Parathyroid adenoma (tissue), 2 donors: ENCODE results near the gene SNCB.

Source experiments
- H2AFZ ChIP-seq: fragments of 300-600 bp; sonication (generic); one replicate; pipeline ENCODE4 v1.7.0; 2017; ENCODE audit warnings: antibody characterized with exemption, mild to moderate bottlenecking
- H3K27ac ChIP-seq: fragments of 300-600 bp; sonication (generic); one replicate; pipeline ENCODE4 v1.7.0; 2017
- H3K27me3 ChIP-seq: fragments of 300-600 bp; sonication (generic); one replicate; pipeline ENCODE4 v1.7.0; 2017; ENCODE audit warnings: low read length; ENCODE audit not compliant: control insufficient read depth, insufficient read depth
- H3K36me3 ChIP-seq: fragments of 300-600 bp; sonication (generic); one replicate; pipeline ENCODE4 v1.7.0; 2017; ENCODE audit warnings: low read length; ENCODE audit not compliant: control insufficient read depth, insufficient read depth
- H3K4me1 ChIP-seq: fragments of 300-600 bp; sonication (generic); one replicate; pipeline ENCODE4 v1.7.0; 2017; ENCODE audit warnings: control low read depth
- H3K4me2 ChIP-seq: fragments of 300-600 bp; sonication (generic); one replicate; pipeline ENCODE4 v1.7.0; 2017; ENCODE audit warnings: low read length
- H3K4me3 ChIP-seq: fragments of 300-600 bp; sonication (generic); one replicate; pipeline ENCODE4 v1.7.0; 2017; ENCODE audit warnings: low read depth, low read length
- H3K79me2 ChIP-seq: fragments of 300-600 bp; sonication (generic); one replicate; pipeline ENCODE4 v1.7.0; 2017; ENCODE audit warnings: control low read depth
- H3K9ac ChIP-seq: fragments of 300-600 bp; sonication (generic); one replicate; pipeline ENCODE4 v1.7.0; 2017; ENCODE audit warnings: mild to moderate bottlenecking
- H3K9me3 ChIP-seq: fragments of 300-600 bp; sonication (generic); one replicate; pipeline ENCODE4 v1.7.0; 2017; ENCODE audit warnings: low read length; ENCODE audit not compliant: control insufficient read depth
- TF ChIP-seq, protein P1 (sequence below): fragments of 300-600 bp; sonication (generic); IDR thresholded peaks from one replicate; pipeline ENCODE4 v1.7.0; 2017; ENCODE audit warnings: antibody characterized with exemption, mild to moderate bottlenecking
- donor health status: primary hyperparathyroidism.

SNCB gene

DNA sequence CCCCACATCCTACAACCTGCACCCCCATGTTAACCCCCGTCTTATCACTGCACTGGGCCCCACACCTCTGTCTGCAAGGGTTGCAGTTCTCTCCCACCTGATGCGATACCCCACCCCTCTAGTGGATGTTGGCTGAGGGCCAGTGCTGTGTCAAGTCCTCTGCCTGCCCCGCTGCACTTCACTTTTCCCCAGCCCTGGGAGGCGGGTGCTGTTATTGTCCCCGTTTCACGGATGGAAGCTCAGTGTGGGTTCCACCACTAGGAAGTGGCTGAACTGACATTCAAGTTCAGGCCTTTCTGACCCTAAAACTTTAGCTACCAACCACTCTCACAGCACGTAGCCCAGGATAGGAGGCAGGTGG, 3.5 kb downstream of the SNCB start:
- TF ChIP-seq, protein P1, sequence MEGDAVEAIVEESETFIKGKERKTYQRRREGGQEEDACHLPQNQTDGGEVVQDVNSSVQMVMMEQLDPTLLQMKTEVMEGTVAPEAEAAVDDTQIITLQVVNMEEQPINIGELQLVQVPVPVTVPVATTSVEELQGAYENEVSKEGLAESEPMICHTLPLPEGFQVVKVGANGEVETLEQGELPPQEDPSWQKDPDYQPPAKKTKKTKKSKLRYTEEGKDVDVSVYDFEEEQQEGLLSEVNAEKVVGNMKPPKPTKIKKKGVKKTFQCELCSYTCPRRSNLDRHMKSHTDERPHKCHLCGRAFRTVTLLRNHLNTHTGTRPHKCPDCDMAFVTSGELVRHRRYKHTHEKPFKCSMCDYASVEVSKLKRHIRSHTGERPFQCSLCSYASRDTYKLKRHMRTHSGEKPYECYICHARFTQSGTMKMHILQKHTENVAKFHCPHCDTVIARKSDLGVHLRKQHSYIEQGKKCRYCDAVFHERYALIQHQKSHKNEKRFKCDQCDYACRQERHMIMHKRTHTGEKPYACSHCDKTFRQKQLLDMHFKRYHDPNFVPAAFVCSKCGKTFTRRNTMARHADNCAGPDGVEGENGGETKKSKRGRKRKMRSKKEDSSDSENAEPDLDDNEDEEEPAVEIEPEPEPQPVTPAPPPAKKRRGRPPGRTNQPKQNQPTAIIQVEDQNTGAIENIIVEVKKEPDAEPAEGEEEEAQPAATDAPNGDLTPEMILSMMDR, result no peak
- Histone ChIP-seq H3K27ac (no peak overlapping the region), H3K79me2 (no peaks in the 10 kb centered on the region), H3K9ac (no peak overlapping the region), H3K36me3 (no peaks in the 10 kb centered on the region), H3K4me1 (peaks cover 9% of the 10 kb centered on the region), H3K27me3 (peaks cover 5% of the 10 kb centered on the region), H3K9me3 (no peaks in the 10 kb centered on the region), H3K4me2 (no peak overlapping the region), H2AFZ (no peak overlapping the region), H3K4me3 (no peak overlapping the region)

DNA sequence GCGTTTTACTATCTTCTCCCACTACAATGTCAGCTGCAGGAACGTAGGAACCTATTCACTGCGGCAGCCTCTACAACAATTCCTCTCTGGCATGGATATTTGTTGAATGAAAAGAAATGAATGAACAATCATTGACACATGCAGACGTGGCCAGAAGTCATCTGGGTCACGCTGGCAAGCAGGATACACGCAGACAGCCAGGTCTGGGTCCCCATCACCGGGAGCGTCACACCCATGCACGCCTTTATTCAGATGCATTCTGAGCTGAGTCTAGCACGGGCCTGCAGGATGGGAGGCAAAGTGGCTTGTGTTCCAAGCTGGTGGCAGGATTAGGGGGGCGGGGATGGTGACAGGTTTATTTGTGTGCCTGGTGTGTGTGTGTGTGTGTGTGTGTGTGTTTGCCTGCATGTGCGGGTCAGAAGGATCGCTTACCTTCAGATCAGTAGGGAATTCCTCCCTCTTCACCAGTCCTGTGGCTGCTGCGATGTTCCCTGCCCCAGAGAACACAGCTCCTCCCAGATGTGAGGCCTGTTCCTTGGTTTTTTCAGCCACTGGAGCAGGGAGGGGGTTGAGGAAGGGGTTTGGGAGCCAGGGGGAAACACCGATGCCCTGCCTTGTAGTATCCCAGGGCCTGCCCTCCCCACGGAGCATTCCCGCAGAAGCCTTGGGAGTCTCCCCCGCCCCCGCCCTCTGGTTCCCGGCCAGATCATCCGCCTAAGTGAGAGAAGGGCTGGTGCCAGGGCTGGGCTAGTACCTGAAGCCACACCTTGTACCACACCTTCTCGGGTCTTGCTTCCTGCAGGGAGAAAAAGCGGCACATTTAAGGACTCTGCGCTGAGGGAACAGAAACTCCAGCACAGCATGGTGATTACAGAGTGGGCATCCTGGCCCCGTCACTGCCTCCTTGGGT, 4.1 kb downstream of the SNCB start:
- TF ChIP-seq, protein P1, result no peak
- Histone ChIP-seq H3K9me3 (no peaks in the 10 kb centered on the region), H2AFZ (peak overlapping the region; percentile 42)

DNA sequence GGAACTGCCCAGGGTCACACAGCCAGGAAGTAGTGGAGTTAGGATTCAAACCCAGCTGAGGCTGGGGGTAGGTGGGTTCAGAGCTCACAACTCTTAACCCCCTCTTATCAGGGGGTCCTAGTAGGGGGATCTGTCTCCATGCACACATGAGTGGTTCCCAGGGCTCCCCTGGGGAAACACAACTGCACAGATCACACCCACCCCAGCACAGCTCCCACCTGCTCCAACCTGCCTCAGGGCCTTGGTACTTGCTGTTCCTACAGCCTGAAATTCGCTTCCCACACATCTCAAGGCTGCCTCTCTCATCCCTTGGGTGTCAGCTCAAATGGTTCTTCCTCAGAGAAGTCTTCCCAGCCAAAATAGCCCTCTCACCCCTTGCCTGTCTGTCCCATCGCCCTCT, 4.8 kb downstream of the SNCB start:
- Histone ChIP-seq H3K36me3 (no peaks in the 10 kb centered on the region), H2AFZ (no peak overlapping the region), H3K4me3 (no peak overlapping the region), H3K79me2 (no peaks in the 10 kb centered on the region), H3K27me3 (peaks cover 5% of the 10 kb centered on the region), H3K27ac (no peak overlapping the region), H3K4me1 (peaks cover 6% of the 10 kb centered on the region), H3K9me3 (no peaks in the 10 kb centered on the region), H3K9ac (no peak overlapping the region), H3K4me2 (no peak overlapping the region)
- TF ChIP-seq, protein P1, result no peak

More for the DNA sequence above, 4.1 kb downstream of the SNCB start:
- no peak overlapping the region for H3K9ac ChIP-seq
- no peak overlapping the region for H3K27ac ChIP-seq
- H3K4me2 ChIP-seq, result no peak overlapping the region
- H3K4me1 ChIP-seq, result peaks cover 9% of the 10 kb centered on the region
- H3K79me2 ChIP-seq, result no peaks in the 10 kb centered on the region
- H3K4me3 ChIP-seq, result no peak overlapping the region
- no peaks in the 10 kb centered on the region for H3K36me3 ChIP-seq
- peaks cover 5% of the 10 kb centered on the region for H3K27me3 ChIP-seq

DNA sequence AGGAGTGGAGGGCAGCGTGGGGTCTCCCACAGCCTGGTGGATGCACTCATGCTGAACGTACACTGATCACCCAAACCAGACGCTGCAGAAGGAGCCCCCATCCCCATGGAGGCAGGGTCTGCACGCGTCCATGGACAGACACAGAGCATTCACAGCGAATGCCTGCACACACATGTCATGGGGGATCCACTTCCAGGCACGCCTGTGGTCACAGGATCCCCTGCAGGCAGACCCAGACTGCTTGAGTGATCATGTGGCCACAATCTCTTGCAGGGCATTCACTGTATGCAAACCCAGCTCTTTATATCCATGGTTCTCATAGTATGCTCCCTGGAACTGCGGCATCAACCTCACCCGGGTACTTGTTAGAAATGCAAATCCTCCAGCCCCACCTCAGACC, 5.4 kb downstream of the SNCB start:
- Histone ChIP-seq H3K27ac (no peak overlapping the region), H3K9me3 (no peaks in the 10 kb centered on the region), H3K9ac (no peak overlapping the region), H3K4me3 (no peak overlapping the region), H3K36me3 (no peaks in the 10 kb centered on the region), H3K27me3 (peaks cover 4% of the 10 kb centered on the region), H2AFZ (no peak overlapping the region), H3K4me1 (peaks cover 9% of the 10 kb centered on the region), H3K4me2 (no peak overlapping the region), H3K79me2 (no peaks in the 10 kb centered on the region)
- TF ChIP-seq, protein P1, result no peak

DNA sequence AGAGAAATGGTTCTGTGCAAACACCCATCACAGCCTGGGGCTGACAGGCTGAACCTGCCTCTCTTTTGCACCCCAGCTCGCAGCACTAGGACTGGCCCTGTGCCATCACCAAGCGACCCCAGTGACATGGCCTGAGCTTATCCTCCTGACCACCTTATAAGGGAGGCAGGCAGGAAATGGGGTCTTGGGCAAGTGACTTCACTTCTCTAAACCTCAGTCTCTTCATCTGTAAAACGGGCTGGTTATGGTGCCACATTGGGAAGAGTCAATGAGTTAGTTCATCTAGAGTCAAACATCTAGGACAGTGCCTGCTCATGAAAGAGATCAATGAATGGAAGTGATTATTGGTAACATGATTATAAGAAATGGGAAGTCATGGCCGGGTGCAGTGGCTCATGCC, 6.2 kb downstream of the SNCB start:
- no peaks in the 10 kb centered on the region for H3K27me3 ChIP-seq

More for the DNA sequence above, 6.2 kb downstream of the SNCB start:
- TF ChIP-seq, protein P1, result no peak
- Histone ChIP-seq H3K9me3 (no peaks in the 10 kb centered on the region), H3K79me2 (no peaks in the 10 kb centered on the region), H3K4me1 (peaks cover 12% of the 10 kb centered on the region), H3K9ac (no peak overlapping the region), H3K4me2 (no peak overlapping the region), H3K4me3 (no peak overlapping the region), H2AFZ (no peak overlapping the region), H3K27ac (no peak overlapping the region), H3K36me3 (no peaks in the 10 kb centered on the region)
